Measurements from ENCODE around the gene GLMN. TPM values are rescaled to one million over a fixed set of nuclear protein-coding genes. Genes with fewer than 3 reads are reported as not detected.

GLMN gene
- total and polyA plus RNA-seq, 2 donors from 2014 or later = 6.4 to 7.9 TPM

DNA sequence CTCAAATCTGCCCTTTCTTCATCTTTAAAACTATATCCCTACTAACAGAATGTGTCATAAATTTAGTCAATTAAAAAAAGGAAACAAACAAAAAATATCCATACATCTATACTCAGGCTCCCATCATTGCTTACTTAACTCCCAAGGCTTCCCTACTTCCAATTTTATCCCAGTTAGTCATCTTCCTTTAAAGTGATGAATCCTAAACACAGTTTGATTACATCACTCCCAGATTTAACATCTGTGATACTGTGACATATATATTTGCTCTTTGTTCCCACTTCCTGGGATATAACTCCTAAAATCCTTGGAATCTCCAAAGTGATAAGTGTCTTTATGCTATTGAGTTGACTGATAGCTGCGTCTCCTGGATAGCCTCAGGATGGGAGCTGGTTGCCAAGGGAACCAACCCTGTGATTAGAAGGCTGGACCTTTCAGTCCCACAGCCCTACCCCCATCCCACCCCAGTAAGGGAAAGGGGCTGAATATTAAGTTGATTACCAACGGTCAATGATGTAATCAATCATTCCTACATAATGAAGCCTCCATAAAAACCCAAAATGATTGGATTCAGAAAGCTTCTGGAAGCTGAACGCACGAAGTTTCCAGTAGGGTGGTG is 21.6 kb downstream of the GLMN start:
- no peak overlapping the region for H3K27ac ChIP-seq (ENCODE audit: low read depth in 2 of 2, low read length in 2 of 2)
- intact Hi-C loops (cut with DNase I) = no loop called here
- H3K4me3 ChIP-seq (ENCODE audit: low read length in 3 of 3) = no peak overlapping the region
- FAIRE-seq (no peak), DNase-seq (no peak)
- H3K9me3 ChIP-seq (ENCODE audit: control insufficient read depth in 2 of 3, insufficient read depth in 1 of 3, low read length in 3 of 3) = no peaks in the 10 kb centered on the region
- TF ChIP-seq, protein P1, sequence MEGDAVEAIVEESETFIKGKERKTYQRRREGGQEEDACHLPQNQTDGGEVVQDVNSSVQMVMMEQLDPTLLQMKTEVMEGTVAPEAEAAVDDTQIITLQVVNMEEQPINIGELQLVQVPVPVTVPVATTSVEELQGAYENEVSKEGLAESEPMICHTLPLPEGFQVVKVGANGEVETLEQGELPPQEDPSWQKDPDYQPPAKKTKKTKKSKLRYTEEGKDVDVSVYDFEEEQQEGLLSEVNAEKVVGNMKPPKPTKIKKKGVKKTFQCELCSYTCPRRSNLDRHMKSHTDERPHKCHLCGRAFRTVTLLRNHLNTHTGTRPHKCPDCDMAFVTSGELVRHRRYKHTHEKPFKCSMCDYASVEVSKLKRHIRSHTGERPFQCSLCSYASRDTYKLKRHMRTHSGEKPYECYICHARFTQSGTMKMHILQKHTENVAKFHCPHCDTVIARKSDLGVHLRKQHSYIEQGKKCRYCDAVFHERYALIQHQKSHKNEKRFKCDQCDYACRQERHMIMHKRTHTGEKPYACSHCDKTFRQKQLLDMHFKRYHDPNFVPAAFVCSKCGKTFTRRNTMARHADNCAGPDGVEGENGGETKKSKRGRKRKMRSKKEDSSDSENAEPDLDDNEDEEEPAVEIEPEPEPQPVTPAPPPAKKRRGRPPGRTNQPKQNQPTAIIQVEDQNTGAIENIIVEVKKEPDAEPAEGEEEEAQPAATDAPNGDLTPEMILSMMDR (IDR thresholded peaks at IDR 0.05; ENCODE audit: borderline replicate concordance, extremely low read depth, insufficient read depth) = no peak
- H3K9ac ChIP-seq (ENCODE audit: low read length in 3 of 3) = no peak overlapping the region
- H3K36me3 ChIP-seq (ENCODE audit: control insufficient read depth in 2 of 3, insufficient read depth in 3 of 3, low read length in 3 of 3) = peaks cover 0 to 4% (median 0%) of the 10 kb centered on the region in 3 donors
- H3K27me3 ChIP-seq (ENCODE audit: control insufficient read depth, insufficient read depth, low read length) = no peaks in the 10 kb centered on the region
- H3K4me1 ChIP-seq (ENCODE audit: control insufficient read depth in 2 of 3, insufficient read depth in 2 of 3, low read depth in 1 of 3, low read length in 3 of 3) = no peaks in the 10 kb centered on the region

DNA sequence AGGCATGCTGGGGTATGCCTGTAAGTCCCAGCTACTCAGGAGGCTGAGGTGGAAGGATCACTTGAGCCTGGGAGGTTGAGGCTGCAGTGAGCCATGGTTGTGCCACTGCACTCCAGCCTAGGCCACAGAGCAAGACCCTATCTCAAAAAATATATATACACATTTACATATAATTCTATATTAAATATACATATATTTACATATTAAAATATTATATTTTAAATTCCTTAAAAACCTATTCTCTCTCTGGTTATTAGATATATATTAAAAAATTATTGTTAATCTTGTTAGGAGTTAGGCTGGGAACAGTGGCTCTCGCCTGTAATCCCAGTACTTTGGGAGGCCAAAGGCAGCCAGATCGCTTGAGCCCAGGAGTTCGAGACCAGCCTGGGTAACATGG is 22.7 kb downstream of the GLMN start:
- intact Hi-C loops (cut with DNase I) = no loop called here
- no peak for FAIRE-seq
- Histone ChIP-seq H3K4me3 (ENCODE audit: low read length in 3 of 3) (no peak overlapping the region), H3K4me1 (ENCODE audit: control insufficient read depth in 2 of 3, insufficient read depth in 2 of 3, low read depth in 1 of 3, low read length in 3 of 3) (no peaks in the 10 kb centered on the region), H3K27me3 (ENCODE audit: control insufficient read depth, insufficient read depth, low read length) (no peaks in the 10 kb centered on the region), H3K9me3 (ENCODE audit: control insufficient read depth in 2 of 3, insufficient read depth in 1 of 3, low read length in 3 of 3) (no peaks in the 10 kb centered on the region), H3K9ac (ENCODE audit: low read length in 3 of 3) (no peak overlapping the region), H3K36me3 (ENCODE audit: control insufficient read depth in 2 of 3, insufficient read depth in 3 of 3, low read length in 3 of 3) (peaks cover 0 to 4% (median 0%) of the 10 kb centered on the region in 3 donors), H3K27ac (ENCODE audit: low read depth in 2 of 2, low read length in 2 of 2) (no peak overlapping the region)
- TF ChIP-seq, protein P1 (IDR thresholded peaks at IDR 0.05; ENCODE audit: borderline replicate concordance, extremely low read depth, insufficient read depth) = no peak
- no peak for DNase-seq

DNA sequence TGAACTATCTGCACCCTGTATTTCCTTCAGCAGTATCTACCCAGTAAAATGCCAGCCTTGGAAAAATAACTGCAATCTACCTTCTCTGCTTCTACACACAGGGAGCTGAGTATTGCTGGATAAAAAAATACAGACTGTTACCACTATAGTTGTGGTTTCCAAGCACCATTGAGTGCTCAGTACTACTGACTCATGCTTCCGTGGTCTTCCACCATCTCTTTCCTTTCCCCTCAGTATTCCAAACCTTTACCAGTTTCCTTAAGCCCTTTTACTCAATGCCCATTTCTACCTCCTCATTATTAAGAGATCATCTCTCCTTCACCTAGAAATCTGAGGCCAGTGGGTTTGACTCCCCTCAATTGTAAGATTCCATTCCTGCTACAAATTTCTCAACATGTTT is 23.8 kb downstream of the GLMN start:
- H3K36me3 ChIP-seq (ENCODE audit: control insufficient read depth in 2 of 3, insufficient read depth in 3 of 3, low read length in 3 of 3) = peaks cover 0 to 6% (median 0%) of the 10 kb centered on the region in 3 donors
- H3K9me3 ChIP-seq (ENCODE audit: control insufficient read depth in 2 of 3, insufficient read depth in 1 of 3, low read length in 3 of 3) = no peaks in the 10 kb centered on the region
- no peak overlapping the region for H3K4me3 ChIP-seq (ENCODE audit: low read length in 3 of 3)
- no peaks in the 10 kb centered on the region for H3K4me1 ChIP-seq (ENCODE audit: control insufficient read depth in 2 of 3, insufficient read depth in 2 of 3, low read depth in 1 of 3, low read length in 3 of 3)
- intact Hi-C loops (cut with DNase I) = no loop called here
- H3K27ac ChIP-seq (ENCODE audit: low read depth in 2 of 2, low read length in 2 of 2) = no peak overlapping the region
- no peaks in the 10 kb centered on the region for H3K27me3 ChIP-seq (ENCODE audit: control insufficient read depth, insufficient read depth, low read length)
- DNase-seq = no peak
- FAIRE-seq = no peak
- no peak overlapping the region for H3K9ac ChIP-seq (ENCODE audit: low read length in 3 of 3)
- TF ChIP-seq, protein P1 (IDR thresholded peaks at IDR 0.05; ENCODE audit: borderline replicate concordance, extremely low read depth, insufficient read depth) = no peak

DNA sequence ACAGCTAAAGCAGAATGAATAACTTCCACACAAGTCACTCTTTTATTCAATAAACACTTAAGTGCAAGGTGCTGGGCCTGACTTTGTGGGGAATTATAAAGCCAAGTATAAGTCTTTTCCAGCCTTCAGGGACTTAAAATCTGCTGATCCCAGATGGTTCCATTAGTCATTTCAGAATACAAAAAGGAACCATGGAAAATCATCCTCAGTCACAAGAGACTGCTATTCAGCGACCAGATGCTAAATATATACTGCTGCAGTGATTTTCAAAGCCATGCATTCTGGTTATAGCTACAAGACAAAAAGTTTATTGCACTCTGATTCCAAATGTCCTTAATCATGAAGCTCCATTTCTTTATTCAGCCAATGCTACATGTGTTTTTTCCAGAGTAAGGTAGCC is 25.7 kb downstream of the GLMN start:
- Histone ChIP-seq H3K9me3 (ENCODE audit: control insufficient read depth in 2 of 3, insufficient read depth in 1 of 3, low read length in 3 of 3) (no peaks in the 10 kb centered on the region), H3K27me3 (ENCODE audit: control insufficient read depth, insufficient read depth, low read length) (no peaks in the 10 kb centered on the region), H3K36me3 (ENCODE audit: control insufficient read depth in 2 of 3, insufficient read depth in 3 of 3, low read length in 3 of 3) (peaks cover 0 to 7% (median 0%) of the 10 kb centered on the region in 3 donors), H3K4me3 (ENCODE audit: low read length in 3 of 3) (no peak overlapping the region), H3K4me1 (ENCODE audit: control insufficient read depth in 2 of 3, insufficient read depth in 2 of 3, low read depth in 1 of 3, low read length in 3 of 3) (no peaks in the 10 kb centered on the region), H3K9ac (ENCODE audit: low read length in 3 of 3) (no peak overlapping the region), H3K27ac (ENCODE audit: low read depth in 2 of 2, low read length in 2 of 2) (no peak overlapping the region)
- FAIRE-seq (no peak), DNase-seq (no peak)
- TF ChIP-seq, protein P1 (IDR thresholded peaks at IDR 0.05; ENCODE audit: borderline replicate concordance, extremely low read depth, insufficient read depth) = no peak
- intact Hi-C loops (cut with DNase I) = no loop called here
